Activated B cell treated with CpG ODN at 0.5 μM for 24 hours (primary cell): ENCODE data around the gene RSBN1. TPM values are rescaled to one million over a fixed set of nuclear protein-coding genes. Genes with fewer than 3 reads are reported as not detected.
"Not testable (repeated sequence)": the region's sequence is repeated elsewhere in the genome, so short reads cannot be mapped to it uniquely, and the experiment has no call there.

ENCODE experiments used
- ATAC-seq: fragments of 200-7000 bp; cut with Tn5 transposase; one replicate; pipeline ENCODE4 v1.10.0; 2021; ENCODE audit warnings: low read depth, mild to moderate bottlenecking, moderate library complexity
- CTCF ChIA-PET: fragments of 350-600 bp; sonication (Branson Sonifier 250); formaldehyde crosslinking; loops from one replicate; lab custom pipeline; 2021; ENCODE audit warnings: antibody characterized with exemption; lab: Charles Lee
- POLR2A ChIA-PET: fragments of 350-600 bp; sonication (Branson Sonifier 250); formaldehyde crosslinking; loops from one replicate; lab custom pipeline; 2021; ENCODE audit warnings: antibody characterized with exemption; lab: Charles Lee
- DNase-seq: peaks from one replicate; pipeline ENCODE4 v3.0.0; 2022
- H3K27ac Mint-ChIP-seq: one replicate; pipeline ENCODE4 v1.8.0; 2020; ENCODE audit warnings: mixed read lengths
- H3K27me3 Mint-ChIP-seq: one replicate; pipeline ENCODE4 v1.8.0; 2021; ENCODE audit warnings: mixed read lengths
- H3K36me3 Mint-ChIP-seq: one replicate; pipeline ENCODE4 v1.8.0; 2021; ENCODE audit warnings: low read depth, mixed read lengths
- H3K4me1 Mint-ChIP-seq: one replicate; pipeline ENCODE4 v1.8.0; 2021; ENCODE audit warnings: mixed read lengths
- H3K4me3 Mint-ChIP-seq: one replicate; pipeline ENCODE4 v1.8.0; 2020; ENCODE audit warnings: mild to moderate bottlenecking, mixed read lengths
- H3K9me3 Mint-ChIP-seq: one replicate; pipeline ENCODE4 v1.8.0; 2020; ENCODE audit warnings: mixed read lengths
- CTCF ChIP-seq: fragments of 200-600 bp; IDR thresholded peaks from one replicate; pipeline ENCODE4 v1.8.0; 2022; ENCODE audit warnings: antibody characterized with exemption, mild to moderate bottlenecking
- intact Hi-C: fragments of 100-400 bp; cut with micrococcal nuclease; formaldehyde crosslinking; loops from one replicate; pipeline ENCODE4 v1.15.1; 2024
- total RNA-seq: library from RNA; stranded (reverse); gene quantifications from 2 replicates; pipeline ENCODE4 v1.2.3, GENCODE V29; 2022

RSBN1 gene
- total RNA-seq, 1 donor from 2014 or later, result 29.1 TPM

- Mint-ChIP-seq H3K36me3 (peaks cover 32% of the 10 kb centered on the region), H3K27ac (peak overlapping the region; percentile 41), H3K4me3 (no peak overlapping the region), H3K4me1 (peaks cover 40% of the 10 kb centered on the region), H3K27me3 (no peaks in the 10 kb centered on the region), H3K9me3 (no peaks in the 10 kb centered on the region)
- no peak for DNase-seq
- ChIA-PET CTCF (interaction anchor here (1.4 to 2.9 kb wide), 3 partner anchors 20 to 48 kb away, joined by 4 to 10 read pairs (median 5); partner anchors contain the start of gene AP4B1), POLR2A (interaction anchor here (0.7 kb wide), 1 partner anchor 74 kb away, joined by 4 read pairs; the partner anchor contains the start of gene HIPK1)
- intact Hi-C loops, result no loop called here
- ATAC-seq, result no peak
- TF ChIP-seq CTCF, result no peak
Observed at GRCh38 chr1:113855630-113856400, 43.5 kb upstream of the RSBN1 start.

GRCh38 chr1:113854234-113854633 is 42.0 kb upstream of the RSBN1 start:
- ATAC-seq (no peak), DNase-seq (no peak)
- ChIA-PET POLR2A (interaction anchor here (0.6 kb wide), 1 partner anchor 11 kb away, joined by 3 read pairs; no protein-coding TSS in a partner anchor), CTCF (interaction anchor here (1.5 kb wide), 1 partner anchor 18 kb away, joined by 5 read pairs; no protein-coding TSS in a partner anchor)
- intact Hi-C loops, result no loop called here
- Mint-ChIP-seq H3K27me3 (no peaks in the 10 kb centered on the region), H3K4me1 (peaks cover 33% of the 10 kb centered on the region), H3K9me3 (no peaks in the 10 kb centered on the region), H3K4me3 (no peak overlapping the region), H3K27ac (no peak overlapping the region), H3K36me3 (peaks cover 38% of the 10 kb centered on the region)
- TF ChIP-seq CTCF, result no peak

- Mint-ChIP-seq H3K36me3 (peaks cover 42% of the 10 kb centered on the region), H3K4me1 (peaks cover 19% of the 10 kb centered on the region)
- intact Hi-C loops, H3K27ac Mint-ChIP-seq, H3K4me3 Mint-ChIP-seq, CTCF ChIA-PET, POLR2A ChIA-PET, H3K9me3 Mint-ChIP-seq, H3K27me3 Mint-ChIP-seq, ATAC-seq, DNase-seq: not testable (repeated sequence)
Observed at GRCh38 chr1:113852694-113853093, 40.4 kb upstream of the RSBN1 start.

- POLR2A ChIA-PET, result interaction anchor here (0.7 kb wide), 1 partner anchor 38 kb away, joined by 3 read pairs; the partner anchor contains the start of gene RSBN1
- no peak for TF ChIP-seq CTCF
- Mint-ChIP-seq H3K4me3 (no peak overlapping the region), H3K27me3 (no peaks in the 10 kb centered on the region), H3K4me1 (peaks cover 7% of the 10 kb centered on the region), H3K9me3 (peaks cover 4% of the 10 kb centered on the region), H3K36me3 (peaks cover 48% of the 10 kb centered on the region), H3K27ac (no peak overlapping the region)
- CTCF ChIA-PET, result interaction anchor here (1.2 kb wide), 1 partner anchor 14 kb away, joined by 3 read pairs; no protein-coding TSS in a partner anchor
- ATAC-seq (no peak), DNase-seq (no peak)
- intact Hi-C loops, result no loop called here
Observed at GRCh38 chr1:113850127-113850796, 38.0 kb upstream of the RSBN1 start.

- H3K4me1 Mint-ChIP-seq, result peaks cover 7% of the 10 kb centered on the region
- H3K4me3 Mint-ChIP-seq, result no peak overlapping the region
- no peak for TF ChIP-seq CTCF
- POLR2A ChIA-PET, result no interaction called here
- DNase-seq (no peak), ATAC-seq (no peak)
- CTCF ChIA-PET, result interaction anchor here (1.2 kb wide), 1 partner anchor 13 kb away, joined by 3 read pairs; no protein-coding TSS in a partner anchor
- H3K27ac Mint-ChIP-seq, result no peak overlapping the region
- no peaks in the 10 kb centered on the region for H3K27me3 Mint-ChIP-seq
- peaks cover 41% of the 10 kb centered on the region for H3K36me3 Mint-ChIP-seq
- intact Hi-C loops, result no loop called here
- H3K9me3 Mint-ChIP-seq, result peaks cover 4% of the 10 kb centered on the region
Observed at GRCh38 chr1:113849072-113849471, 36.8 kb upstream of the RSBN1 start.
